Endothelial cell of umbilical vein (primary cell): ENCODE data around the gene CERS6.

ENCODE experiments used
- CTCF ChIP-seq, 2 donors: IDR thresholded peaks; 1 replicate in 1 of 2; 2 replicates in 1 of 2; pipeline ENCODE4 v1.5.1; 2011; ENCODE audit warnings: low read length in 2 of 2, mild to moderate bottlenecking in 2 of 2, moderate library complexity in 2 of 2, control low read depth in 1 of 2, inconsistent platforms in 1 of 2, low read depth in 1 of 2; ENCODE audit not compliant: insufficient read depth in 1 of 2; ENCODE audit errors: extremely low read depth in 1 of 2
- EZH2 ChIP-seq: IDR thresholded peaks from 2 replicates; pipeline ENCODE4 v1.6.1; 2012; ENCODE audit warnings: borderline replicate concordance, low read depth, mild to moderate bottlenecking, moderate library complexity, low read length, inconsistent platforms; ENCODE audit not compliant: severe bottlenecking
- FOS ChIP-seq: IDR thresholded peaks from 2 replicates; pipeline ENCODE4 v1.6.1; 2011; ENCODE audit warnings: mild to moderate bottlenecking, low read length, moderate library complexity, borderline replicate concordance; ENCODE audit not compliant: insufficient read depth
- POLR2A ChIP-seq: IDR thresholded peaks from 2 replicates; pipeline ENCODE4 v1.6.1; 2012; ENCODE audit warnings: low read depth, mild to moderate bottlenecking, control low read depth, low read length

GRCh38 chr2:168528016-168528415 lies 71.9 kb downstream of the CERS6 start:
- TF ChIP-seq POLR2A, result no peak
- no peak for TF ChIP-seq FOS
- TF ChIP-seq CTCF (IDR thresholded peaks at IDR 0.05; ENCODE audit: extremely low read depth in 1 of 2, insufficient read depth in 1 of 2, low read depth in 1 of 2, low read length in 2 of 2), result no peak
- no peak for TF ChIP-seq EZH2
